HepG2 (cell line): ENCODE results near the gene NTN3. TPM values are rescaled to one million over a fixed set of nuclear protein-coding genes. Genes with fewer than 3 reads are reported as not detected.

Source experiments
- ELF3 ChIP-seq: IDR thresholded peaks from 2 replicates; pipeline ENCODE4 v1.6.1; 2016; ENCODE audit warnings: missing genetic modification reagents, missing compliant biosample characterization
- HNRNPL ChIP-seq: fragments of 200-400 bp; formaldehyde crosslinking; IDR thresholded peaks from 2 replicates; pipeline ENCODE4 v1.6.1; 2017; ENCODE audit warnings: mild to moderate bottlenecking, low read depth, low read length
- HOMEZ ChIP-seq: IDR thresholded peaks from 2 replicates; pipeline ENCODE4 v1.6.1; 2016; ENCODE audit warnings: low read depth
- IKZF1 ChIP-seq: fragments of 450-650 bp; IDR thresholded peaks from 2 replicates; pipeline ENCODE4 v1.7.1; 2016
- NR1H2 ChIP-seq: sonication (generic); formaldehyde crosslinking; IDR thresholded peaks from 2 replicates; pipeline ENCODE4 v1.8.1; 2022; ENCODE audit warnings: low read depth, missing genetic modification reagents, borderline replicate concordance
- RBM39 ChIP-seq: fragments of 200-400 bp; formaldehyde crosslinking; IDR thresholded peaks from one replicate; pipeline ENCODE4 v1.6.1; 2018; ENCODE audit warnings: antibody characterized with exemption, mild to moderate bottlenecking, low read depth, low read length; ENCODE audit not compliant: poor library complexity, severe bottlenecking
- SATB2 ChIP-seq: sonication (generic); formaldehyde crosslinking; IDR thresholded peaks from 2 replicates; pipeline ENCODE4 v1.5.0; 2020; ENCODE audit warnings: missing genetic modification reagents
- TIGD3 ChIP-seq: sonication (generic); formaldehyde crosslinking; IDR thresholded peaks from 2 replicates; pipeline ENCODE4 v1.5.1; 2020; ENCODE audit warnings: mild to moderate bottlenecking, missing genetic modification reagents, borderline replicate concordance
- ZBTB4 ChIP-seq: sonication (generic); formaldehyde crosslinking; IDR thresholded peaks from 2 replicates; pipeline ENCODE4 v1.4.0; 2020; ENCODE audit warnings: missing genetic modification reagents, mild to moderate bottlenecking, borderline replicate concordance
- ZNF367 ChIP-seq: sonication (generic); formaldehyde crosslinking; IDR thresholded peaks from 2 replicates; pipeline ENCODE4 v1.4.0; 2020; ENCODE audit warnings: missing genetic modification reagents, borderline replicate concordance
- ZNF614 ChIP-seq: IDR thresholded peaks from 2 replicates; pipeline ENCODE4 v1.6.1; 2018; ENCODE audit warnings: missing biosample characterization, missing genetic modification reagents, inconsistent platforms, borderline replicate concordance
- ZNF720 ChIP-seq: sonication (generic); formaldehyde crosslinking; IDR thresholded peaks from 2 replicates; pipeline ENCODE4 v1.4.0; 2020; ENCODE audit warnings: missing genetic modification reagents
- polyA plus RNA-seq, 8 experiments: library from polyadenylated mRNA; depleted of rRNA in 3 of 8; stranded (reverse) in 7 of 8; unstranded in 1 of 8; fragments of >200 nt; fragmentation: Illumina TruSeq in 4 of 8; extraction: Trizol in 4 of 8; gene quantifications; 2 replicates each; pipeline versions ENCODE4 v1.2.1 to v1.2.3, GENCODE V29; 2011 to 2016; ENCODE audit warnings: low read depth in 4 of 8, missing spikeins in 1 of 8, mixed read lengths in 1 of 8; ENCODE audit not compliant: insufficient read depth in 1 of 8
- total RNA-seq, 5 experiments: library from RNA; depleted of rRNA; stranded (reverse); fragments of >200 nt; fragmentation: Illumina TruSeq; extraction: Trizol; gene quantifications; 2 replicates each; pipeline ENCODE4 v1.2.3, GENCODE V29; 2016; ENCODE audit warnings: low read depth in 1 of 5
- TF ChIP-seq, protein P1 (sequence below): sonication (generic); formaldehyde crosslinking; IDR thresholded peaks from 2 replicates; pipeline ENCODE4 v1.4.0; 2020; ENCODE audit warnings: mild to moderate bottlenecking, missing genetic modification reagents
- TF ChIP-seq, protein P2 (sequence below): sonication (generic); formaldehyde crosslinking; IDR thresholded peaks from 2 replicates; pipeline ENCODE4 v1.5.0; 2020; ENCODE audit warnings: missing genetic modification reagents, mild to moderate bottlenecking, borderline replicate concordance
- TF ChIP-seq, protein P3 (sequence below): IDR thresholded peaks from 2 replicates; pipeline ENCODE4 v1.6.1; 2016; ENCODE audit warnings: missing compliant biosample characterization, missing genetic modification reagents, borderline replicate concordance
- TF ChIP-seq, protein P4 (sequence below): sonication (generic); formaldehyde crosslinking; IDR thresholded peaks from 2 replicates; pipeline ENCODE4 v1.5.0; 2020; ENCODE audit warnings: mild to moderate bottlenecking, missing genetic modification reagents

The NTN3 gene
- total and polyA plus RNA-seq, 2 of the 13 experiments (the other 11 are each of a cell fraction or from before 2014, with no cell fraction given), result 0.09 to 0.20 TPM

GRCh38 chr16:2520097-2520783 lies 49.1 kb downstream of the NTN3 start, which contains the start of gene AMDHD2 (continued):
- no peak for TF ChIP-seq RBM39
- no peak for TF ChIP-seq NR1H2 (CRISPR knock-in tag)
- TF ChIP-seq ZNF720 (CRISPR knock-in tag), result no peak
- TF ChIP-seq, protein P1, sequence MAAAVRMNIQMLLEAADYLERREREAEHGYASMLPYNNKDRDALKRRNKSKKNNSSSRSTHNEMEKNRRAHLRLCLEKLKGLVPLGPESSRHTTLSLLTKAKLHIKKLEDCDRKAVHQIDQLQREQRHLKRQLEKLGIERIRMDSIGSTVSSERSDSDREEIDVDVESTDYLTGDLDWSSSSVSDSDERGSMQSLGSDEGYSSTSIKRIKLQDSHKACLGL (CRISPR knock-in tag), result no peak
- TF ChIP-seq TIGD3 (CRISPR knock-in tag), result no peak
- TF ChIP-seq HNRNPL, result no peak
- no peak for TF ChIP-seq HOMEZ (CRISPR knock-in tag)
- TF ChIP-seq ZBTB4 (CRISPR knock-in tag), result no peak
- TF ChIP-seq ZNF614 (CRISPR knock-in tag), result no peak
- TF ChIP-seq SATB2 (CRISPR knock-in tag), result no peak
- no peak for TF ChIP-seq IKZF1
- no peak for TF ChIP-seq ELF3 (CRISPR knock-in tag)
- TF ChIP-seq, protein P2, sequence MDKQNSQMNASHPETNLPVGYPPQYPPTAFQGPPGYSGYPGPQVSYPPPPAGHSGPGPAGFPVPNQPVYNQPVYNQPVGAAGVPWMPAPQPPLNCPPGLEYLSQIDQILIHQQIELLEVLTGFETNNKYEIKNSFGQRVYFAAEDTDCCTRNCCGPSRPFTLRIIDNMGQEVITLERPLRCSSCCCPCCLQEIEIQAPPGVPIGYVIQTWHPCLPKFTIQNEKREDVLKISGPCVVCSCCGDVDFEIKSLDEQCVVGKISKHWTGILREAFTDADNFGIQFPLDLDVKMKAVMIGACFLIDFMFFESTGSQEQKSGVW, result no peak
- TF ChIP-seq, protein P3, sequence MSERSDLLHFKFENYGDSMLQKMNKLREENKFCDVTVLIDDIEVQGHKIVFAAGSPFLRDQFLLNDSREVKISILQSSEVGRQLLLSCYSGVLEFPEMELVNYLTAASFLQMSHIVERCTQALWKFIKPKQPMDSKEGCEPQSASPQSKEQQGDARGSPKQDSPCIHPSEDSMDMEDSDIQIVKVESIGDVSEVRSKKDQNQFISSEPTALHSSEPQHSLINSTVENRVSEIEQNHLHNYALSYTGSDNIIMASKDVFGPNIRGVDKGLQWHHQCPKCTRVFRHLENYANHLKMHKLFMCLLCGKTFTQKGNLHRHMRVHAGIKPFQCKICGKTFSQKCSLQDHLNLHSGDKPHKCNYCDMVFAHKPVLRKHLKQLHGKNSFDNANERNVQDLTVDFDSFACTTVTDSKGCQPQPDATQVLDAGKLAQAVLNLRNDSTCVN, result no peak
- TF ChIP-seq ZNF367 (CRISPR knock-in tag), result no peak
- TF ChIP-seq, protein P4, sequence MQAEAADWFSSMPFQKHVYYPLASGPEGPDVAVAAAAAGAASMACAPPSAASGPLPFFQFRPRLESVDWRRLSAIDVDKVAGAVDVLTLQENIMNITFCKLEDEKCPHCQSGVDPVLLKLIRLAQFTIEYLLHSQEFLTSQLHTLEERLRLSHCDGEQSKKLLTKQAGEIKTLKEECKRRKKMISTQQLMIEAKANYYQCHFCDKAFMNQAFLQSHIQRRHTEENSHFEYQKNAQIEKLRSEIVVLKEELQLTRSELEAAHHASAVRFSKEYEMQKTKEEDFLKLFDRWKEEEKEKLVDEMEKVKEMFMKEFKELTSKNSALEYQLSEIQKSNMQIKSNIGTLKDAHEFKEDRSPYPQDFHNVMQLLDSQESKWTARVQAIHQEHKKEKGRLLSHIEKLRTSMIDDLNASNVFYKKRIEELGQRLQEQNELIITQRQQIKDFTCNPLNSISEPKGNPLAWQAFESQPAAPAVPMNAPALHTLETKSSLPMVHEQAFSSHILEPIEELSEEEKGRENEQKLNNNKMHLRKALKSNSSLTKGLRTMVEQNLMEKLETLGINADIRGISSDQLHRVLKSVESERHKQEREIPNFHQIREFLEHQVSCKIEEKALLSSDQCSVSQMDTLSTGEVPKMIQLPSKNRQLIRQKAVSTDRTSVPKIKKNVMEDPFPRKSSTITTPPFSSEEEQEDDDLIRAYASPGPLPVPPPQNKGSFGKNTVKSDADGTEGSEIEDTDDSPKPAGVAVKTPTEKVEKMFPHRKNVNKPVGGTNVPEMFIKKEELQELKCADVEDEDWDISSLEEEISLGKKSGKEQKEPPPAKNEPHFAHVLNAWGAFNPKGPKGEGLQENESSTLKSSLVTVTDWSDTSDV (CRISPR knock-in tag), result no peak
